MM.1S (cell line): ENCODE results near the gene TRIAP1.

ENCODE experiments used
- DNase-seq: peaks from one replicate; pipeline ENCODE4 v3.0.0-alpha.2; 2015
- H2AFZ ChIP-seq: fragments of 300-600 bp; sonication (generic); 2 replicates; pipeline ENCODE4 v1.6.0; 2016; ENCODE audit warnings: antibody characterized with exemption, low read length
- H3F3A ChIP-seq: fragments of 300-600 bp; sonication (generic); 2 replicates; pipeline ENCODE4 v1.6.1; 2016; ENCODE audit warnings: mild to moderate bottlenecking, antibody characterized with exemption, low read length, moderate library complexity, mixed read lengths; ENCODE audit not compliant: insufficient read depth
- H3K27ac ChIP-seq: fragments of 300-600 bp; sonication (generic); 2 replicates; pipeline ENCODE4 v1.5.1; 2016; ENCODE audit warnings: mild to moderate bottlenecking, low read length
- H3K27me3 ChIP-seq: fragments of 300-600 bp; sonication (generic); replicated peaks from 2 replicates; pipeline ENCODE4 v1.6.0; 2016; ENCODE audit warnings: low read length; ENCODE audit not compliant: insufficient read depth
- H3K36me3 ChIP-seq: fragments of 300-600 bp; sonication (generic); replicated peaks from 2 replicates; pipeline ENCODE4 v1.6.1; 2016; ENCODE audit warnings: mild to moderate bottlenecking, low read length, mixed read lengths; ENCODE audit not compliant: insufficient read depth
- H3K4me1 ChIP-seq: fragments of 300-600 bp; sonication (generic); 2 replicates; pipeline ENCODE4 v1.6.1; 2016; ENCODE audit warnings: low read length, mixed read lengths
- H3K4me2 ChIP-seq: fragments of 300-600 bp; sonication (generic); 2 replicates; pipeline ENCODE4 v1.6.0; 2016; ENCODE audit warnings: low read depth, low read length
- H3K4me3 ChIP-seq: fragments of 300-600 bp; sonication (generic); 2 replicates; pipeline ENCODE4 v1.5.1; 2016; ENCODE audit warnings: low read length, mixed read lengths
- H3K79me2 ChIP-seq: fragments of 300-600 bp; sonication (generic); 2 replicates; pipeline ENCODE4 v1.6.1; 2016; ENCODE audit warnings: mixed run types, low read length, mixed read lengths
- H3K9ac ChIP-seq: fragments of 300-600 bp; sonication (generic); 2 replicates; pipeline ENCODE4 v1.6.1; 2016; ENCODE audit warnings: low read length, mixed read lengths
- H3K9me2 ChIP-seq: fragments of 300-600 bp; sonication (generic); replicated peaks from 2 replicates; pipeline ENCODE4 v1.6.1; 2016; ENCODE audit warnings: mild to moderate bottlenecking, low read length, mixed read lengths; ENCODE audit not compliant: insufficient read depth
- H3K9me3 ChIP-seq: fragments of 300-600 bp; sonication (generic); replicated peaks from 2 replicates; pipeline ENCODE4 v1.6.1; 2016; ENCODE audit warnings: mild to moderate bottlenecking, low read length, mixed read lengths; ENCODE audit not compliant: insufficient read depth
- H4K20me1 ChIP-seq: fragments of 300-600 bp; sonication (generic); 2 replicates; pipeline ENCODE4 v1.6.1; 2016; ENCODE audit warnings: mild to moderate bottlenecking, low read length, moderate library complexity, mixed read lengths; ENCODE audit not compliant: insufficient read depth
- EZH2 ChIP-seq: fragments of 300-600 bp; sonication (generic); optimal IDR thresholded peaks from 2 replicates; pipeline ENCODE3; 2017; ENCODE audit warnings: low read depth, mild to moderate bottlenecking, antibody characterized with exemption, low read length, mixed read lengths
- EZH2phosphoT487 ChIP-seq: fragments of 300-600 bp; sonication (generic); IDR thresholded peaks from 2 replicates; pipeline ENCODE4 v1.6.1; 2018; ENCODE audit warnings: antibody characterized with exemption, low read length
- TF ChIP-seq, protein P1 (sequence below): fragments of 300-600 bp; sonication (generic); IDR thresholded peaks from 2 replicates; pipeline ENCODE4 v1.5.1; 2016; ENCODE audit warnings: antibody characterized with exemption, low read length, mixed read lengths

The TRIAP1 gene

DNA sequence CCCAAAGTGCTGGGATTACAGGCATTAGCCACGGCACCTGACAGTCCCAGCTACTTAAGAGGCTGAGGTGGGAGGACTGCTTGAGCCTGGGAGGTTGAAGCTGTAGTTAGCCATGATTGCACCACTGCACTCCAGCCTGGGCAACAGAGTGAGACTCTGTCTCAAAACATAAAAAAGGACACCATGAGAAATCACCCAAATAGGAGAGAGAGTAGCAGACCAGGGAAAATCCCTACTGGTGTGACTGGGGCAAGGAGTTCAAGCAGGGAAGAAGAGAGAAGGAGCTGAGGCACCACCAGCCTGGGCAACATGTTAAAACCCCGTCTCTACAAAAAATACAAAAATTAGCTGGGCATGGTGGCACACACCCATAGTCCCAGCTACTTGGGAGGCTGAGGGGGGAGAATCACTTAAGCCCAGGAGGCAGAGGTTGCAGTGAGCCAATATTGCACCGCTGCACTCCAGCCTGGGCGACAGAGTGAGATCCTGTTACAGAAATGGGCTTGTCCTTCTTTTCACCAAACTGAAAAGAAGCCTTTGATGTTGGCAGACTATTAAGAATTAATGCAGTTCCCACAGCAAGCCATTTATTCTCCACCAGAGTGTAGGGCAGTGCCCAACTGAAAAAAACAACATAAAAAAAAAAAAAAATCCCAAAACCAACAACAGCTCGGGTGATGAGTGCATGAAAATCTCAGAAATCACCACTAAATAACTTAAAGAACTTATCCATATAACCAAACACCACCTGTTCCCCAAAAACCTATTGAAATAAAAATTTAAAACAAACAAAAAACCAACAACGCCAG is 27.8 kb upstream of the TRIAP1 start:
- TF ChIP-seq EZH2phosphoT487 = no peak
- no peak for TF ChIP-seq EZH2
- TF ChIP-seq, protein P1, sequence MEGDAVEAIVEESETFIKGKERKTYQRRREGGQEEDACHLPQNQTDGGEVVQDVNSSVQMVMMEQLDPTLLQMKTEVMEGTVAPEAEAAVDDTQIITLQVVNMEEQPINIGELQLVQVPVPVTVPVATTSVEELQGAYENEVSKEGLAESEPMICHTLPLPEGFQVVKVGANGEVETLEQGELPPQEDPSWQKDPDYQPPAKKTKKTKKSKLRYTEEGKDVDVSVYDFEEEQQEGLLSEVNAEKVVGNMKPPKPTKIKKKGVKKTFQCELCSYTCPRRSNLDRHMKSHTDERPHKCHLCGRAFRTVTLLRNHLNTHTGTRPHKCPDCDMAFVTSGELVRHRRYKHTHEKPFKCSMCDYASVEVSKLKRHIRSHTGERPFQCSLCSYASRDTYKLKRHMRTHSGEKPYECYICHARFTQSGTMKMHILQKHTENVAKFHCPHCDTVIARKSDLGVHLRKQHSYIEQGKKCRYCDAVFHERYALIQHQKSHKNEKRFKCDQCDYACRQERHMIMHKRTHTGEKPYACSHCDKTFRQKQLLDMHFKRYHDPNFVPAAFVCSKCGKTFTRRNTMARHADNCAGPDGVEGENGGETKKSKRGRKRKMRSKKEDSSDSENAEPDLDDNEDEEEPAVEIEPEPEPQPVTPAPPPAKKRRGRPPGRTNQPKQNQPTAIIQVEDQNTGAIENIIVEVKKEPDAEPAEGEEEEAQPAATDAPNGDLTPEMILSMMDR = no peak
- Histone ChIP-seq H3K4me3 (no peak overlapping the region), H3K27me3 (no peaks in the 10 kb centered on the region), H2AFZ (no peak overlapping the region), H3K9me3 (no peaks in the 10 kb centered on the region), H3F3A (no peaks in the 10 kb centered on the region), H3K4me1 (no peaks in the 10 kb centered on the region), H3K36me3 (no peaks in the 10 kb centered on the region), H3K9me2 (no peaks in the 10 kb centered on the region), H3K27ac (no peak overlapping the region), H3K79me2 (peaks cover 1% of the 10 kb centered on the region), H3K4me2 (no peak overlapping the region), H3K9ac (no peak overlapping the region), H4K20me1 (no peaks in the 10 kb centered on the region)
- no peak for DNase-seq

DNA sequence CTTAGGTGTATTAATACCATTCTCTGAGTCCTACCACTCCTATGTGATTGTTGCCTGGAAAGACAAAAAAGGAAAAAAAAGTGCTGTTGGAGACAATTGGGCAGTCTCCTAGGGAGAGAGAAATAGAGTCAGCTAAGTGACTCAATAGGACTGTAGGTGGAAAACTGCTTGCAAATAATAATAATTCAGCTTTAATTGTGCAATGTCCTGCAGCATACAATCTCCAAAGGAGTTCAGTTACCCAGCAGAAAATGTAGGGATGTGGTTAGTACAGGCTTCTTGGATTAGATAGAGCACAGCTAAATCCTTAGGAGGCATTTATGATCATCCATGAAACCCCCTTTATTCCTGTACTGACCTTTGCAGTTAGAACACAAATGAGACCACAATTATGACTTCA is 26.3 kb upstream of the TRIAP1 start:
- no peak for DNase-seq
- no peaks in the 10 kb centered on the region for H3K9me3 ChIP-seq
- H3F3A ChIP-seq = 0 out of 2 replicates have a peak, but pooled peaks cover 3% of the 10 kb centered on the region
- H3K79me2 ChIP-seq = peaks cover 16% of the 10 kb centered on the region
- H3K4me1 ChIP-seq = no peaks in the 10 kb centered on the region
- TF ChIP-seq, protein P1 = no peak
- no peak overlapping the region for H3K9ac ChIP-seq
- H3K27me3 ChIP-seq = no peaks in the 10 kb centered on the region
- H3K4me2 ChIP-seq = no peak overlapping the region
- H3K4me3 ChIP-seq = no peak overlapping the region
- H4K20me1 ChIP-seq = no peaks in the 10 kb centered on the region
- H2AFZ ChIP-seq = no peak overlapping the region
- no peaks in the 10 kb centered on the region for H3K36me3 ChIP-seq
- H3K27ac ChIP-seq = no peak overlapping the region
- H3K9me2 ChIP-seq = no peaks in the 10 kb centered on the region

DNA sequence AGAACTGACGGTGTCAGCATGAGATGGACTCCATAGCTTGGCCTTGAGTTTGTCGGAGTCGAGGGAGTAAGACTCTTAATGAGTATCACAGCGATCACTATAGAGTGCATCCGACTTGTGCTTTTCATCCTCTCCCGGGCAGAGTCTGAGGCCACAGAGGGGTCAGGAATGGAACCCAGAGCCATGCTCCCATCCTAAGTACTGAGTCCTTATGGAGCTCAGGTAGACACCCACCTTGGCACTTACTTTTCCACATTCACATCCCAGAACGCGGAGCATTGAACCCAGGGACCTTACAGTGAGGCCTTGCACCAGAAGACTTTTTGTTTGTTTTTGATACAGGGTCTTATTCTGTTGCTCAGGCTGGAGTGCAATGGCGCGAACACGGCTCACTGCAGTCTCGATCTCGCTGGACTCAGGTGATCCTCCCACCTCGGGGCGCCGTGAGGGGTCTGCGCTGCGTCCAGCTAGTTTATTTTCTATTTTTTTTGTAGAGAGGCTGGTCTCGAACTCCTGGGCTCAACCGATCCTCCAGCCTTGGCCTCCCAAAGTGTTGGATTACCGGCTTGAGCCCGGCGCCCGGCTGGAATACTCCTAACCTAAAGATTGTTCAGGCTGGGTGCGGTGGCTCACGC is 24.1 kb upstream of the TRIAP1 start:
- peak overlapping the region; percentile 57 for H3K4me3 ChIP-seq
- peak overlapping the region; percentile 88 for H2AFZ ChIP-seq
- no peaks in the 10 kb centered on the region for H3K9me2 ChIP-seq
- H3K9me3 ChIP-seq = no peaks in the 10 kb centered on the region
- H3F3A ChIP-seq = 0 out of 2 replicates have a peak, but pooled peaks cover 3% of the 10 kb centered on the region
- H3K4me2 ChIP-seq = peak overlapping the region; percentile 82
- no peaks in the 10 kb centered on the region for H3K36me3 ChIP-seq
- H3K4me1 ChIP-seq = no peaks in the 10 kb centered on the region
- DNase-seq = no peak
- peak overlapping the region; percentile 37; the same call in 1 of the 2 replicates for H3K9ac ChIP-seq
- peaks cover 39% of the 10 kb centered on the region for H3K79me2 ChIP-seq
- no peaks in the 10 kb centered on the region for H4K20me1 ChIP-seq
- H3K27ac ChIP-seq = no peak overlapping the region
- H3K27me3 ChIP-seq = no peaks in the 10 kb centered on the region
- no peak for TF ChIP-seq EZH2
- TF ChIP-seq, protein P1 = no peak
- TF ChIP-seq EZH2phosphoT487 = no peak
